HEK293 (cell line): ENCODE results near the gene CD3G.

ENCODE experiments used
- KLF16 ChIP-seq: fragments of 450-650 bp; formaldehyde crosslinking; IDR thresholded peaks from 2 replicates; pipeline ENCODE4 v1.5.1; 2017; ENCODE audit warnings: missing biosample characterization, missing genetic modification characterization
- PBX3 ChIP-seq: sonication (generic); formaldehyde crosslinking; IDR thresholded peaks from 2 replicates; pipeline ENCODE4 v1.8.1; 2022; ENCODE audit warnings: mild to moderate bottlenecking, moderate library complexity, missing genetic modification reagents
- TCF7L2 ChIP-seq: IDR thresholded peaks from 2 replicates; pipeline ENCODE4 v1.6.1; 2011; ENCODE audit warnings: low read depth, mild to moderate bottlenecking, inconsistent platforms, low read length, moderate library complexity, borderline replicate concordance
- YY1 ChIP-seq: fragments of 450-650 bp; formaldehyde crosslinking; IDR thresholded peaks from 2 replicates; pipeline ENCODE4 v1.5.1; 2018; ENCODE audit warnings: missing biosample characterization, missing genetic modification characterization
- ZBTB10 ChIP-seq: fragments of 450-650 bp; formaldehyde crosslinking; IDR thresholded peaks from 2 replicates; pipeline ENCODE4 v1.5.1; 2016; ENCODE audit warnings: missing biosample characterization, missing genetic modification characterization
- ZBTB17 ChIP-seq: fragments of 450-650 bp; formaldehyde crosslinking; IDR thresholded peaks from 2 replicates; pipeline ENCODE4 v1.5.1; 2016; ENCODE audit warnings: missing biosample characterization, missing genetic modification characterization
- ZNF24 ChIP-seq: fragments of 450-650 bp; formaldehyde crosslinking; IDR thresholded peaks from 2 replicates; pipeline ENCODE4 v1.5.1; 2016; ENCODE audit warnings: missing biosample characterization, missing genetic modification characterization
- ZNF341 ChIP-seq: fragments of 450-650 bp; formaldehyde crosslinking; IDR thresholded peaks from 2 replicates; pipeline ENCODE4; 2016; ENCODE audit warnings: low read depth, missing biosample characterization, missing genetic modification characterization
- ZNF391 ChIP-seq: fragments of 450-650 bp; formaldehyde crosslinking; IDR thresholded peaks from 2 replicates; pipeline ENCODE4 v1.5.1; 2016; ENCODE audit warnings: low read depth, missing biosample characterization, missing genetic modification characterization, borderline replicate concordance
- ZNF416 ChIP-seq: fragments of 450-650 bp; formaldehyde crosslinking; IDR thresholded peaks from 2 replicates; pipeline ENCODE4 v1.5.1; 2016; ENCODE audit warnings: missing biosample characterization, missing genetic modification characterization
- ZNF501 ChIP-seq: fragments of 450-650 bp; formaldehyde crosslinking; IDR thresholded peaks from 2 replicates; pipeline ENCODE4 v1.5.1; 2016; ENCODE audit warnings: missing biosample characterization, missing genetic modification characterization
- ZNF560 ChIP-seq: fragments of 450-650 bp; formaldehyde crosslinking; IDR thresholded peaks from 2 replicates; pipeline ENCODE4 v1.5.1; 2017; ENCODE audit warnings: missing biosample characterization, missing genetic modification characterization, borderline replicate concordance
- ZNF660 ChIP-seq: fragments of 450-650 bp; IDR thresholded peaks from 2 replicates; pipeline ENCODE4 v1.5.1; 2018; ENCODE audit warnings: missing biosample characterization, mild to moderate bottlenecking, missing genetic modification characterization
- TF ChIP-seq, protein P1 (sequence below): fragments of 450-650 bp; formaldehyde crosslinking; IDR thresholded peaks from 2 replicates; pipeline ENCODE4 v1.5.1; 2016; ENCODE audit warnings: missing biosample characterization, missing genetic modification characterization

- TF ChIP-seq YY1 (no peak), ZNF24 (tag by site-specific recombination) (no peak), ZNF341 (tag by site-specific recombination) (no peak), ZNF660 (tag by site-specific recombination) (no peak), ZNF416 (no peak), TCF7L2 (no peak), ZBTB17 (tag by site-specific recombination) (no peak), ZNF391 (tag by site-specific recombination) (no peak), ZBTB10 (tag by site-specific recombination) (no peak), PBX3 (no peak), ZNF501 (no peak), KLF16 (tag by site-specific recombination) (no peak), ZNF560 (no peak)
- TF ChIP-seq, protein P1, sequence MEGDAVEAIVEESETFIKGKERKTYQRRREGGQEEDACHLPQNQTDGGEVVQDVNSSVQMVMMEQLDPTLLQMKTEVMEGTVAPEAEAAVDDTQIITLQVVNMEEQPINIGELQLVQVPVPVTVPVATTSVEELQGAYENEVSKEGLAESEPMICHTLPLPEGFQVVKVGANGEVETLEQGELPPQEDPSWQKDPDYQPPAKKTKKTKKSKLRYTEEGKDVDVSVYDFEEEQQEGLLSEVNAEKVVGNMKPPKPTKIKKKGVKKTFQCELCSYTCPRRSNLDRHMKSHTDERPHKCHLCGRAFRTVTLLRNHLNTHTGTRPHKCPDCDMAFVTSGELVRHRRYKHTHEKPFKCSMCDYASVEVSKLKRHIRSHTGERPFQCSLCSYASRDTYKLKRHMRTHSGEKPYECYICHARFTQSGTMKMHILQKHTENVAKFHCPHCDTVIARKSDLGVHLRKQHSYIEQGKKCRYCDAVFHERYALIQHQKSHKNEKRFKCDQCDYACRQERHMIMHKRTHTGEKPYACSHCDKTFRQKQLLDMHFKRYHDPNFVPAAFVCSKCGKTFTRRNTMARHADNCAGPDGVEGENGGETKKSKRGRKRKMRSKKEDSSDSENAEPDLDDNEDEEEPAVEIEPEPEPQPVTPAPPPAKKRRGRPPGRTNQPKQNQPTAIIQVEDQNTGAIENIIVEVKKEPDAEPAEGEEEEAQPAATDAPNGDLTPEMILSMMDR (tag by site-specific recombination): no peak
These were observed 33.2 kb upstream of the CD3G start for GRCh38 chr11:118310781-118311485.
